ENCODE data around the gene NEURL1.

Gene NEURL1

GRCh38 chr10:103465411-103466179 lies 27.9 kb upstream of the NEURL1 start:
- Histone ChIP-seq H2BK12ac (ENCODE audit: low read length) (no peak overlapping the region), H3K27me3 (ENCODE audit: control insufficient read depth in 3 of 3, insufficient read depth in 3 of 3, low read depth in 1 of 3, low read length in 3 of 3) (peaks cover 0 to 8% (median 0%) of the 10 kb centered on the region in 3 experiments), H3K27ac (replicated peaks; ENCODE audit: low read length) (no peak overlapping the region), H3K4me2 (ENCODE audit: insufficient read depth, low read length, poor library complexity, severe bottlenecking) (no peak overlapping the region), H3K23ac (ENCODE audit: low read depth, low read length, poor library complexity) (no peak overlapping the region), H3K9me3 (replicated peaks in 1 of 2; ENCODE audit: control insufficient read depth in 2 of 2, insufficient read depth in 1 of 2, low read depth in 1 of 2, low read length in 2 of 2) (no peaks in the 10 kb centered on the region), H4K91ac (ENCODE audit: low read depth, low read length, poor library complexity) (no peak overlapping the region), H2AFZ (ENCODE audit: low read length) (no peak overlapping the region), H3K4me3 (ENCODE audit: low read length in 2 of 2) (no peak overlapping the region), H3K9ac (ENCODE audit: low read depth, low read length, poor library complexity) (no peak overlapping the region), H3K4ac (ENCODE audit: low read length) (no peak overlapping the region), H3K79me1 (ENCODE audit: low read depth, low read length) (no peaks in the 10 kb centered on the region), H3K14ac (ENCODE audit: low read length) (no peak overlapping the region), H3K18ac (ENCODE audit: low read length) (no peak overlapping the region), H3K4me1 (ENCODE audit: control insufficient read depth in 2 of 2, insufficient read depth in 1 of 2, low read depth in 1 of 2, low read length in 2 of 2) (peaks cover 0 to 3% of the 10 kb centered on the region in 2 donors), H2AK5ac (ENCODE audit: low read depth, low read length) (no peak overlapping the region), H2BK120ac (ENCODE audit: low read depth, low read length) (no peak overlapping the region), H2BK5ac (ENCODE audit: low read length) (no peak overlapping the region), H4K8ac (ENCODE audit: low read depth, low read length) (no peak overlapping the region), H2BK15ac (ENCODE audit: low read length) (no peak overlapping the region), H3K36me3 (replicated peaks in 1 of 2; ENCODE audit: control insufficient read depth in 2 of 2, insufficient read depth in 2 of 2, low read length in 2 of 2) (no peaks in the 10 kb centered on the region)
- WGBS, 2 donors (ENCODE audit: extremely low coverage in 2 of 2, insufficient read length in 2 of 2, insufficient replicate concordance in 1 of 2): no CpG with 5 or more reads among the region's 14 CpGs
- no peak for DNase-seq (ENCODE audit: low spot score)

- Histone ChIP-seq H3K36me3 (replicated peaks in 1 of 2; ENCODE audit: control insufficient read depth in 2 of 2, insufficient read depth in 2 of 2, low read length in 2 of 2) (no peaks in the 10 kb centered on the region), H3K18ac (ENCODE audit: low read length) (no peak overlapping the region), H3K27me3 (ENCODE audit: control insufficient read depth in 3 of 3, insufficient read depth in 3 of 3, low read depth in 1 of 3, low read length in 3 of 3) (peaks cover 0 to 13% (median 0%) of the 10 kb centered on the region in 3 experiments), H3K4me2 (ENCODE audit: insufficient read depth, low read length, poor library complexity, severe bottlenecking) (no peak overlapping the region), H3K4ac (ENCODE audit: low read length) (no peak overlapping the region), H3K27ac (replicated peaks; ENCODE audit: low read length) (no peak overlapping the region), H4K8ac (ENCODE audit: low read depth, low read length) (no peak overlapping the region), H3K4me3 (ENCODE audit: low read length in 2 of 2) (no peak overlapping the region), H3K9ac (ENCODE audit: low read depth, low read length, poor library complexity) (no peak overlapping the region), H4K91ac (ENCODE audit: low read depth, low read length, poor library complexity) (no peak overlapping the region), H2BK120ac (ENCODE audit: low read depth, low read length) (no peak overlapping the region), H3K14ac (ENCODE audit: low read length) (no peak overlapping the region), H3K23ac (ENCODE audit: low read depth, low read length, poor library complexity) (no peak overlapping the region), H2BK15ac (ENCODE audit: low read length) (no peak overlapping the region), H2AFZ (ENCODE audit: low read length) (no peak overlapping the region), H3K79me1 (ENCODE audit: low read depth, low read length) (no peaks in the 10 kb centered on the region), H2BK12ac (ENCODE audit: low read length) (no peak overlapping the region), H3K4me1 (ENCODE audit: control insufficient read depth in 2 of 2, insufficient read depth in 1 of 2, low read depth in 1 of 2, low read length in 2 of 2) (peaks cover 0 to 5% of the 10 kb centered on the region in 2 donors), H2AK5ac (ENCODE audit: low read depth, low read length) (no peak overlapping the region), H3K9me3 (replicated peaks in 1 of 2; ENCODE audit: control insufficient read depth in 2 of 2, insufficient read depth in 1 of 2, low read depth in 1 of 2, low read length in 2 of 2) (no peaks in the 10 kb centered on the region), H2BK5ac (ENCODE audit: low read length) (no peak overlapping the region)
- no CpG with 5 or more reads among the region's 3 CpGs for WGBS, 2 donors (ENCODE audit: extremely low coverage in 2 of 2, insufficient read length in 2 of 2, insufficient replicate concordance in 1 of 2)
- DNase-seq (ENCODE audit: low spot score): no peak
Measured at GRCh38 chr10:103466734-103467133, 26.8 kb upstream of the NEURL1 start.

GRCh38 chr10:103467406-103467805 lies 26.1 kb upstream of the NEURL1 start:
- Histone ChIP-seq H2AK5ac (ENCODE audit: low read depth, low read length) (no peak overlapping the region), H3K27me3 (ENCODE audit: control insufficient read depth in 3 of 3, insufficient read depth in 3 of 3, low read depth in 1 of 3, low read length in 3 of 3) (peaks cover 0 to 13% (median 0%) of the 10 kb centered on the region in 3 experiments), H3K27ac (replicated peaks; ENCODE audit: low read length) (no peak overlapping the region), H3K79me1 (ENCODE audit: low read depth, low read length) (no peaks in the 10 kb centered on the region), H4K8ac (ENCODE audit: low read depth, low read length) (no peak overlapping the region), H2BK120ac (ENCODE audit: low read depth, low read length) (no peak overlapping the region), H4K91ac (ENCODE audit: low read depth, low read length, poor library complexity) (no peak overlapping the region), H2BK5ac (ENCODE audit: low read length) (no peak overlapping the region), H2BK12ac (ENCODE audit: low read length) (no peak overlapping the region), H3K4ac (ENCODE audit: low read length) (no peak overlapping the region), H3K14ac (ENCODE audit: low read length) (no peak overlapping the region), H3K18ac (ENCODE audit: low read length) (no peak overlapping the region), H3K36me3 (replicated peaks in 1 of 2; ENCODE audit: control insufficient read depth in 2 of 2, insufficient read depth in 2 of 2, low read length in 2 of 2) (no peaks in the 10 kb centered on the region), H3K9me3 (replicated peaks in 1 of 2; ENCODE audit: control insufficient read depth in 2 of 2, insufficient read depth in 1 of 2, low read depth in 1 of 2, low read length in 2 of 2) (no peaks in the 10 kb centered on the region), H3K4me1 (ENCODE audit: control insufficient read depth in 2 of 2, insufficient read depth in 1 of 2, low read depth in 1 of 2, low read length in 2 of 2) (peaks cover 0 to 5% of the 10 kb centered on the region in 2 donors), H3K23ac (ENCODE audit: low read depth, low read length, poor library complexity) (no peak overlapping the region), H2AFZ (ENCODE audit: low read length) (peak overlapping the region; percentile 4), H3K4me3 (ENCODE audit: low read length in 2 of 2) (no peak overlapping the region), H3K4me2 (ENCODE audit: insufficient read depth, low read length, poor library complexity, severe bottlenecking) (no peak overlapping the region), H3K9ac (ENCODE audit: low read depth, low read length, poor library complexity) (no peak overlapping the region), H2BK15ac (ENCODE audit: low read length) (no peak overlapping the region)
- no peak for DNase-seq (ENCODE audit: low spot score)
- no CpG with 5 or more reads among the region's 7 CpGs for WGBS, 2 donors (ENCODE audit: extremely low coverage in 2 of 2, insufficient read length in 2 of 2, insufficient replicate concordance in 1 of 2)

GRCh38 chr10:103469201-103469600 lies 24.3 kb upstream of the NEURL1 start:
- no peak overlapping the region for H4K91ac ChIP-seq (ENCODE audit: low read depth, low read length, poor library complexity)
- H3K14ac ChIP-seq (ENCODE audit: low read length): no peak overlapping the region
- H3K18ac ChIP-seq (ENCODE audit: low read length): no peak overlapping the region
- H4K8ac ChIP-seq (ENCODE audit: low read depth, low read length): no peak overlapping the region
- no peak overlapping the region for H3K4me3 ChIP-seq (ENCODE audit: low read length in 2 of 2)
- no peak overlapping the region for H2BK12ac ChIP-seq (ENCODE audit: low read length)
- H3K4ac ChIP-seq (ENCODE audit: low read length): no peak overlapping the region
- no peak overlapping the region for H2BK5ac ChIP-seq (ENCODE audit: low read length)
- peaks cover 0 to 5% of the 10 kb centered on the region in 2 donors for H3K4me1 ChIP-seq (ENCODE audit: control insufficient read depth in 2 of 2, insufficient read depth in 1 of 2, low read depth in 1 of 2, low read length in 2 of 2)
- no peak overlapping the region for H3K23ac ChIP-seq (ENCODE audit: low read depth, low read length, poor library complexity)
- H2BK15ac ChIP-seq (ENCODE audit: low read length): no peak overlapping the region
- WGBS, 2 donors (ENCODE audit: extremely low coverage in 2 of 2, insufficient read length in 2 of 2, insufficient replicate concordance in 1 of 2): no CpG with 5 or more reads among the region's 5 CpGs
- no peak overlapping the region for H2AK5ac ChIP-seq (ENCODE audit: low read depth, low read length)
- no peak overlapping the region for H3K9ac ChIP-seq (ENCODE audit: low read depth, low read length, poor library complexity)
- DNase-seq (ENCODE audit: low spot score): no peak
- no peaks in the 10 kb centered on the region for H3K36me3 ChIP-seq (replicated peaks in 1 of 2; ENCODE audit: control insufficient read depth in 2 of 2, insufficient read depth in 2 of 2, low read length in 2 of 2)
- H3K4me2 ChIP-seq (ENCODE audit: insufficient read depth, low read length, poor library complexity, severe bottlenecking): no peak overlapping the region
- no peak overlapping the region for H3K27ac ChIP-seq (replicated peaks; ENCODE audit: low read length)
- no peaks in the 10 kb centered on the region for H3K9me3 ChIP-seq (replicated peaks in 1 of 2; ENCODE audit: control insufficient read depth in 2 of 2, insufficient read depth in 1 of 2, low read depth in 1 of 2, low read length in 2 of 2)
- H3K27me3 ChIP-seq (ENCODE audit: control insufficient read depth in 3 of 3, insufficient read depth in 3 of 3, low read depth in 1 of 3, low read length in 3 of 3): peaks cover 0 to 13% (median 0%) of the 10 kb centered on the region in 3 experiments
- H2AFZ ChIP-seq (ENCODE audit: low read length): no peak overlapping the region
- H2BK120ac ChIP-seq (ENCODE audit: low read depth, low read length): no peak overlapping the region
- H3K79me1 ChIP-seq (ENCODE audit: low read depth, low read length): no peaks in the 10 kb centered on the region

Data from neuronal stem cell (in vitro differentiated cells).